DND-41 (cell line): ENCODE results near the gene POP5.

Experiments
- ATAC-seq: fragments of 200-7000 bp; cut with Tn5 transposase; 3 replicates; pipeline ENCODE4 v1.9.1; 2021; ENCODE audit warnings: low read depth; ENCODE audit not compliant: insufficient read depth
- DNase-seq: peaks from one replicate; pipeline ENCODE4 v3.0.0-alpha.2; 2020
- H2AFZ ChIP-seq: 2 replicates; pipeline ENCODE4 v1.6.0; 2012; ENCODE audit warnings: low read depth, low read length
- H3K27ac ChIP-seq: 2 replicates; pipeline ENCODE4 v1.5.1; 2012; ENCODE audit warnings: low read length, inconsistent platforms
- H3K27me3 ChIP-seq: fragments of 200-600 bp; sonication (generic); 2 replicates; pipeline ENCODE4 v1.6.0; 2012; ENCODE audit warnings: low read length, mild to moderate bottlenecking, inconsistent platforms; ENCODE audit not compliant: insufficient read depth, poor library complexity
- H3K36me3 ChIP-seq: 2 replicates; pipeline ENCODE4 v1.5.1; 2012; ENCODE audit warnings: low read length, inconsistent platforms; ENCODE audit not compliant: insufficient read depth
- H3K4me1 ChIP-seq: 2 replicates; pipeline ENCODE4 v1.5.1; 2012; ENCODE audit warnings: mild to moderate bottlenecking, low read length; ENCODE audit not compliant: insufficient read depth
- H3K4me2 ChIP-seq: 2 replicates; pipeline ENCODE4 v1.6.0; 2012; ENCODE audit warnings: mild to moderate bottlenecking, moderate library complexity, low read length, inconsistent platforms; ENCODE audit not compliant: insufficient read depth
- H3K4me3 ChIP-seq, 2 experiments: fragments of 200-600 bp in 1 of 2; shearing (Covaris generic) in 1 of 2; 2 replicates each; pipeline ENCODE4 v1.5.1; 2012 to 2016; ENCODE audit warnings: inconsistent platforms in 2 of 2, low read length in 2 of 2, mild to moderate bottlenecking in 2 of 2, low read depth in 1 of 2, moderate library complexity in 1 of 2
- H3K79me2 ChIP-seq: 2 replicates; pipeline ENCODE4 v1.6.0; 2012; ENCODE audit warnings: low read length, inconsistent platforms; ENCODE audit not compliant: insufficient read depth
- H3K9ac ChIP-seq: 2 replicates; pipeline ENCODE4 v1.6.0; 2012; ENCODE audit warnings: low read depth, mild to moderate bottlenecking, inconsistent platforms, low read length, moderate library complexity
- H3K9me3 ChIP-seq: 2 replicates; pipeline ENCODE4 v1.5.1; 2012; ENCODE audit warnings: low read length, moderate library complexity, mild to moderate bottlenecking, inconsistent platforms; ENCODE audit not compliant: insufficient read depth, severe bottlenecking
- H4K20me1 ChIP-seq: 2 replicates; pipeline ENCODE4 v1.6.0; 2012; ENCODE audit warnings: low read length; ENCODE audit not compliant: insufficient read depth
- EZH2 ChIP-seq: IDR thresholded peaks from 3 replicates; pipeline ENCODE4 v1.6.1; 2012; ENCODE audit warnings: borderline replicate concordance, low read depth, mild to moderate bottlenecking, moderate library complexity, low read length, inconsistent platforms; ENCODE audit not compliant: severe bottlenecking
- TF ChIP-seq, protein P1 (sequence below): IDR thresholded peaks from 2 replicates; pipeline ENCODE4 v1.5.1; 2012; ENCODE audit warnings: borderline replicate concordance, low read length, moderate library complexity, mild to moderate bottlenecking; ENCODE audit not compliant: poor library complexity, severe bottlenecking; ENCODE audit errors: extremely low read depth

Gene POP5

DNA sequence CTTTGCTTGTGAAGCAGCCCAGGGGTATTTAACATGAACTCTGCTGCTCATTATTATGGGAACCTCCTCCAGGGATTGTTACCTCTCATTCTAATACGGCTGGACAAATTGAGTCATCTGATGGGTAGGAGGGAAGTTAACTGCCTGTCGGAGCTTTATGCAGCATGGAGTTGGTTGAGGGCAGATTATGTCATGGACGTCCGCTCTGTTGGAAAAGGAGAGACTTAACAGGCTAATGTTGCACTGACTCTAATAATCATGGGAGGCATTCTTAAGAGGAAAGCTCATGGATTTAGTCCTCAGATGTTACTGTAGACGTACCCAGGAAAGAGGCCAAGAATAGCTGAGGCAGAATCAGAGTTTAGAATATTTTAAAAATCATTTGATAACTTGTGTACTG is 9.9 kb downstream of the POP5 start:
- Histone ChIP-seq H2AFZ (no peak overlapping the region), H3K27me3 (no peaks in the 10 kb centered on the region), H3K9ac (no peak overlapping the region; the same call in 1 of the 2 replicates), H3K36me3 (peaks cover 96% of the 10 kb centered on the region), H3K27ac (no peak overlapping the region), H3K9me3 (no peaks in the 10 kb centered on the region), H3K4me3 (no peak overlapping the region), H4K20me1 (peaks cover 8% of the 10 kb centered on the region; the same call in 1 of the 2 replicates), H3K4me2 (no peak overlapping the region), H3K79me2 (peaks cover 7% of the 10 kb centered on the region; the same call in 1 of the 2 replicates), H3K4me1 (no peaks in the 10 kb centered on the region)
- TF ChIP-seq, protein P1, sequence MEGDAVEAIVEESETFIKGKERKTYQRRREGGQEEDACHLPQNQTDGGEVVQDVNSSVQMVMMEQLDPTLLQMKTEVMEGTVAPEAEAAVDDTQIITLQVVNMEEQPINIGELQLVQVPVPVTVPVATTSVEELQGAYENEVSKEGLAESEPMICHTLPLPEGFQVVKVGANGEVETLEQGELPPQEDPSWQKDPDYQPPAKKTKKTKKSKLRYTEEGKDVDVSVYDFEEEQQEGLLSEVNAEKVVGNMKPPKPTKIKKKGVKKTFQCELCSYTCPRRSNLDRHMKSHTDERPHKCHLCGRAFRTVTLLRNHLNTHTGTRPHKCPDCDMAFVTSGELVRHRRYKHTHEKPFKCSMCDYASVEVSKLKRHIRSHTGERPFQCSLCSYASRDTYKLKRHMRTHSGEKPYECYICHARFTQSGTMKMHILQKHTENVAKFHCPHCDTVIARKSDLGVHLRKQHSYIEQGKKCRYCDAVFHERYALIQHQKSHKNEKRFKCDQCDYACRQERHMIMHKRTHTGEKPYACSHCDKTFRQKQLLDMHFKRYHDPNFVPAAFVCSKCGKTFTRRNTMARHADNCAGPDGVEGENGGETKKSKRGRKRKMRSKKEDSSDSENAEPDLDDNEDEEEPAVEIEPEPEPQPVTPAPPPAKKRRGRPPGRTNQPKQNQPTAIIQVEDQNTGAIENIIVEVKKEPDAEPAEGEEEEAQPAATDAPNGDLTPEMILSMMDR = no peak
- TF ChIP-seq EZH2 = no peak
- ATAC-seq = no peak
- no peak for DNase-seq

DNA sequence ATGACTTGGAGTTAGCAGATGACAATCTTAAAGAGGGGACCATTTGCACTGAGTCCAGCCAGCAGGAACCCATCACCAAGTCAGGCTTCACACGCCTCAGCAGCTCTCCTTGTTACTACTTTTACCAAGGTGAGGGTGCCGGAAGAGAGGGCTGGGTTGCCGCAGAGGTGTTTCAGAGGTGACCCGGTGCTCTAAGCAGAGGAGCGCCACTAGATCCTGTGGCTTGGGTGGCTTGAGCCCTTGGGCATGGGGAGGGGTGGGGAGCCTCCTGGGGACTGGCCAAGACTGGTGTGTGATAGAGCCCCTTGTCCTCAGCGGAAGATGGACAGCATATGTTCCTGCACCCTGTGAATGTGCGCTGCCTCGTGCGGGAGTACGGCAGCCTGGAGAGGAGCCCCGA is 17.7 kb downstream of the POP5 start:
- DNase-seq (no peak), ATAC-seq (no peak)
- Histone ChIP-seq H2AFZ (no peak overlapping the region), H3K9ac (no peak overlapping the region), H3K79me2 (no peaks in the 10 kb centered on the region), H3K4me2 (no peak overlapping the region), H3K27ac (no peak overlapping the region), H4K20me1 (peaks cover 6% of the 10 kb centered on the region), H3K4me3 (no peak overlapping the region), H3K4me1 (no peaks in the 10 kb centered on the region), H3K9me3 (no peaks in the 10 kb centered on the region), H3K36me3 (peaks cover 93% of the 10 kb centered on the region), H3K27me3 (no peaks in the 10 kb centered on the region)
- TF ChIP-seq EZH2 = no peak
- TF ChIP-seq, protein P1 = no peak

DNA sequence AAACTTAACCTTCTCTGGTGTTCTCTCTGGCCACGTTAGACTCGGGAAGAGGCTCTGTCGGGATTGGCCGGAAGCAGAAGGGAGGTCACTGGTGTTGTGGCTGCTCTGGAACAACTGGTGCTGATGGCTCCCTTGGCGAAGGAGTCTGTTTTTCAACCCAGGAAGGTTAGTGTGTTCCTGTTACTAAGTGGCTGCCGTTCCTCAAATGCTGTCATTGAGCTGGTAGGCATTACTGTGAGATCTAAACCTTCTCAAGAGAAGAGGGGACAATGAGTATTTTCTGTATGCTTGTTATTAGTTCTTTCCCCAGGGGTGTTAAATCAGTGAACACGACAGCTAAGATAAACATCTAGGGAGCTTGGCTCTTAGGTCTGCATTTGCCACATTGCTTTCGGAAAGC is 18.3 kb downstream of the POP5 start:
- H4K20me1 ChIP-seq = peaks cover 6% of the 10 kb centered on the region
- ATAC-seq (no peak), DNase-seq (no peak)
- H3K4me3 ChIP-seq = no peak overlapping the region
- peaks cover 90% of the 10 kb centered on the region for H3K36me3 ChIP-seq
- H3K27ac ChIP-seq = no peak overlapping the region
- H3K4me1 ChIP-seq = no peaks in the 10 kb centered on the region
- TF ChIP-seq, protein P1 = no peak
- TF ChIP-seq EZH2 = no peak
- no peaks in the 10 kb centered on the region for H3K27me3 ChIP-seq
- H3K9me3 ChIP-seq = no peaks in the 10 kb centered on the region
- no peaks in the 10 kb centered on the region for H3K79me2 ChIP-seq
- H3K9ac ChIP-seq = no peak overlapping the region
- no peak overlapping the region for H3K4me2 ChIP-seq
- no peak overlapping the region for H2AFZ ChIP-seq

DNA sequence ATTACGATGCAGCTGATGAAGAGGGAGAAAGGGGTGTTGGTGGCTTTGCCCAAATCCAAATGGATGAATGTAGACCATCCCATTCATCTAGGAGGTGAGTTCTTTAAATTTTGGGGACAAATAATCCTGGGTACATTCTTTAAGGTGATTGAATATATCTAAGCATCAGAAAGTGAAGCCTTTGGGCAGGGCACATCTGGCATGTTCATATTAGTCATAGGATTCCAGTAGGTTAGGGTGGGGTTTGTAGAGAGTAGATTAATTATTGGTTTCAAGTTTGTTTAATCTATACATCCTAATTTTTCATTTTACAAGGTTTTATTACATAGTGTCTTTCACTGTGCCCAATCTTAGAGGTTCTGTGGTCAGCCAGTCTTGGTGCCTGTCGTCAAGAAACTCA is 23.6 kb downstream of the POP5 start:
- ATAC-seq (no peak), DNase-seq (no peak)
- H2AFZ ChIP-seq = no peak overlapping the region
- no peaks in the 10 kb centered on the region for H3K4me1 ChIP-seq
- TF ChIP-seq, protein P1 = no peak
- no peak for TF ChIP-seq EZH2
- peaks cover 8% of the 10 kb centered on the region; the same call in 1 of the 2 replicates for H3K79me2 ChIP-seq
- H4K20me1 ChIP-seq = peaks cover 13% of the 10 kb centered on the region
- H3K27me3 ChIP-seq = no peaks in the 10 kb centered on the region
- H3K4me3 ChIP-seq = no peak overlapping the region
- H3K27ac ChIP-seq = no peak overlapping the region
- H3K9ac ChIP-seq = no peak overlapping the region
- no peak overlapping the region for H3K4me2 ChIP-seq
- peaks cover 79% of the 10 kb centered on the region for H3K36me3 ChIP-seq
- no peaks in the 10 kb centered on the region for H3K9me3 ChIP-seq
